Osteoblast (primary cell): ENCODE measurements around the gene SEC14L6. TPM values are rescaled to one million over a fixed set of nuclear protein-coding genes. Genes with fewer than 3 reads are reported as not detected.

Experiments
- DNase-seq: peaks from one replicate; pipeline ENCODE4 v3.0.0; 2011; ENCODE audit warnings: low spot score, mixed read lengths; ENCODE audit not compliant: insufficient read length; ENCODE audit errors: missing footprints
- H2AFZ ChIP-seq: 2 replicates; pipeline ENCODE4 v1.6.0; 2011; ENCODE audit warnings: mild to moderate bottlenecking, low read length
- H3K27ac ChIP-seq: 2 replicates; pipeline ENCODE4 v1.5.1; 2011; ENCODE audit warnings: mild to moderate bottlenecking, low read depth, low read length, moderate library complexity
- H3K27me3 ChIP-seq: 2 replicates; pipeline ENCODE4 v1.6.0; 2012; ENCODE audit warnings: mild to moderate bottlenecking, control low read depth, inconsistent platforms, low read length, moderate library complexity; ENCODE audit not compliant: insufficient read depth
- H3K36me3 ChIP-seq: 2 replicates; pipeline ENCODE4 v1.5.1; 2011; ENCODE audit warnings: mild to moderate bottlenecking, low read length, control low read depth, moderate library complexity; ENCODE audit not compliant: insufficient read depth
- H3K4me1 ChIP-seq: 2 replicates; pipeline ENCODE4 v1.5.1; 2011; ENCODE audit warnings: mild to moderate bottlenecking, low read length, control low read depth, moderate library complexity; ENCODE audit not compliant: insufficient read depth
- H3K4me2 ChIP-seq: 2 replicates; pipeline ENCODE4 v1.6.0; 2011; ENCODE audit warnings: mild to moderate bottlenecking, low read length; ENCODE audit not compliant: insufficient read depth
- H3K4me3 ChIP-seq: fragments of 200-600 bp; sonication (generic); 3 replicates; pipeline ENCODE4 v1.5.1; 2012; ENCODE audit warnings: mild to moderate bottlenecking, low read length, inconsistent platforms; ENCODE audit not compliant: insufficient read depth
- H3K79me2 ChIP-seq: 2 replicates; pipeline ENCODE4 v1.6.0; 2012; ENCODE audit warnings: mild to moderate bottlenecking, low read length, control low read depth, inconsistent platforms; ENCODE audit not compliant: insufficient read depth
- H3K9me3 ChIP-seq: 2 replicates; pipeline ENCODE4 v1.5.1; 2011; ENCODE audit warnings: low read depth, low read length, control low read depth
- H4K20me1 ChIP-seq: 2 replicates; pipeline ENCODE4 v1.6.0; 2012; ENCODE audit warnings: mild to moderate bottlenecking, low read length, control low read depth; ENCODE audit not compliant: insufficient read depth
- total RNA-seq: library from RNA; depleted of rRNA; stranded (reverse); fragments of >200 nt; gene quantifications from 2 replicates; pipeline ENCODE4 v1.2.3, GENCODE V29; 2012
- TF ChIP-seq, protein P1 (sequence below): IDR thresholded peaks from 2 replicates; pipeline ENCODE4 v1.5.1; 2011; ENCODE audit warnings: mild to moderate bottlenecking, low read depth, low read length, moderate library complexity; ENCODE audit errors: extremely low read depth

SEC14L6 gene
- total RNA-seq, 1 donor, result not detected

- H3K27ac ChIP-seq, result no peak overlapping the region
- H2AFZ ChIP-seq, result no peak overlapping the region
- TF ChIP-seq, protein P1, sequence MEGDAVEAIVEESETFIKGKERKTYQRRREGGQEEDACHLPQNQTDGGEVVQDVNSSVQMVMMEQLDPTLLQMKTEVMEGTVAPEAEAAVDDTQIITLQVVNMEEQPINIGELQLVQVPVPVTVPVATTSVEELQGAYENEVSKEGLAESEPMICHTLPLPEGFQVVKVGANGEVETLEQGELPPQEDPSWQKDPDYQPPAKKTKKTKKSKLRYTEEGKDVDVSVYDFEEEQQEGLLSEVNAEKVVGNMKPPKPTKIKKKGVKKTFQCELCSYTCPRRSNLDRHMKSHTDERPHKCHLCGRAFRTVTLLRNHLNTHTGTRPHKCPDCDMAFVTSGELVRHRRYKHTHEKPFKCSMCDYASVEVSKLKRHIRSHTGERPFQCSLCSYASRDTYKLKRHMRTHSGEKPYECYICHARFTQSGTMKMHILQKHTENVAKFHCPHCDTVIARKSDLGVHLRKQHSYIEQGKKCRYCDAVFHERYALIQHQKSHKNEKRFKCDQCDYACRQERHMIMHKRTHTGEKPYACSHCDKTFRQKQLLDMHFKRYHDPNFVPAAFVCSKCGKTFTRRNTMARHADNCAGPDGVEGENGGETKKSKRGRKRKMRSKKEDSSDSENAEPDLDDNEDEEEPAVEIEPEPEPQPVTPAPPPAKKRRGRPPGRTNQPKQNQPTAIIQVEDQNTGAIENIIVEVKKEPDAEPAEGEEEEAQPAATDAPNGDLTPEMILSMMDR, result no peak
- no peaks in the 10 kb centered on the region for H3K9me3 ChIP-seq
- peak; percentile 69 for DNase-seq
- H3K36me3 ChIP-seq, result no peaks in the 10 kb centered on the region
- no peaks in the 10 kb centered on the region for H3K79me2 ChIP-seq
- H4K20me1 ChIP-seq, result no peaks in the 10 kb centered on the region
- H3K27me3 ChIP-seq, result no peaks in the 10 kb centered on the region
- no peaks in the 10 kb centered on the region for H3K4me1 ChIP-seq
- H3K4me2 ChIP-seq, result no peak overlapping the region
- no peak overlapping the region for H3K4me3 ChIP-seq
These were observed 10.7 kb upstream of the SEC14L6 start for GRCh38 chr22:30557243-30557642.

- H3K4me2 ChIP-seq, result no peak overlapping the region
- no peaks in the 10 kb centered on the region for H3K27me3 ChIP-seq
- H3K27ac ChIP-seq, result no peak overlapping the region
- no peak overlapping the region for H3K4me3 ChIP-seq
- DNase-seq, result peak; percentile 77
- H2AFZ ChIP-seq, result no peak overlapping the region
- no peaks in the 10 kb centered on the region for H3K4me1 ChIP-seq
- TF ChIP-seq, protein P1, result no peak
- no peaks in the 10 kb centered on the region for H4K20me1 ChIP-seq
- H3K36me3 ChIP-seq, result no peaks in the 10 kb centered on the region
- H3K9me3 ChIP-seq, result no peaks in the 10 kb centered on the region
- H3K79me2 ChIP-seq, result no peaks in the 10 kb centered on the region
These were observed 9.8 kb upstream of the SEC14L6 start for GRCh38 chr22:30556388-30556787.

GRCh38 chr22:30555282-30556210 is 9.0 kb upstream of the SEC14L6 start:
- Histone ChIP-seq H3K4me2 (no peak overlapping the region), H3K27me3 (no peaks in the 10 kb centered on the region), H3K27ac (no peak overlapping the region), H2AFZ (no peak overlapping the region), H3K79me2 (no peaks in the 10 kb centered on the region), H3K9me3 (no peaks in the 10 kb centered on the region), H3K4me1 (no peaks in the 10 kb centered on the region), H3K36me3 (no peaks in the 10 kb centered on the region), H3K4me3 (no peak overlapping the region), H4K20me1 (no peaks in the 10 kb centered on the region)
- DNase-seq, result no peak
- TF ChIP-seq, protein P1, result no peak

- no peaks in the 10 kb centered on the region for H3K9me3 ChIP-seq
- H3K4me2 ChIP-seq, result no peak overlapping the region
- no peaks in the 10 kb centered on the region for H3K27me3 ChIP-seq
- DNase-seq, result no peak
- H2AFZ ChIP-seq, result no peak overlapping the region
- H3K36me3 ChIP-seq, result no peaks in the 10 kb centered on the region
- no peak overlapping the region for H3K4me3 ChIP-seq
- no peaks in the 10 kb centered on the region for H3K79me2 ChIP-seq
- H4K20me1 ChIP-seq, result no peaks in the 10 kb centered on the region
- TF ChIP-seq, protein P1, result no peak
- no peaks in the 10 kb centered on the region for H3K4me1 ChIP-seq
- H3K27ac ChIP-seq, result no peak overlapping the region
These were observed 7.4 kb upstream of the SEC14L6 start for GRCh38 chr22:30553971-30554370.
